ENCODE results near the gene COPA.

The COPA gene

DNA sequence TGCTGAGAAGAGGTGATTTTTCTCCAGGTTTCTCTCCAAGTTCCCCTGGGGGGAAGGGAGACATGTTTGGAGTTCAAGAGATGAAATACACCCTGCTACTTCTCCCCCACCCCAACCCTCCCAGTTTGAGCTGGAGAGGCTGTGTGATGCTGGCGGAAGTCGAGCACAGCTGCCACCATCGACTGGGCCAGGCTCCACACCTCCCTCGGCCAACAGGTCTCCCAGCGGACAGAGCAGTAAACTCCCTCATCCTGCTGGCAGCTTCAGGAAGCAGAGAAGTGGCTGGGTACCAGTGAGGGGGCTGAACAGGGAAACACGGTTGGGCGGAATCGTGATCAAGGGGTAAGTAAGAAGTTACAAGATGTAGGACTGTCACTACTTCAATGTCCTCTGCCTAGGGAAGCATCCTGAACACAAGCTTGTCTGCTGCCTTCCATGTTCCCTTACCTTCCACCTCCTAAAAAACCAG, 17.2 kb upstream of the COPA start:
- TF ChIP-seq CTCF (conservative IDR thresholded peaks at IDR 0.05) = no peak
- no peak overlapping the region for H3K27ac ChIP-seq

DNA sequence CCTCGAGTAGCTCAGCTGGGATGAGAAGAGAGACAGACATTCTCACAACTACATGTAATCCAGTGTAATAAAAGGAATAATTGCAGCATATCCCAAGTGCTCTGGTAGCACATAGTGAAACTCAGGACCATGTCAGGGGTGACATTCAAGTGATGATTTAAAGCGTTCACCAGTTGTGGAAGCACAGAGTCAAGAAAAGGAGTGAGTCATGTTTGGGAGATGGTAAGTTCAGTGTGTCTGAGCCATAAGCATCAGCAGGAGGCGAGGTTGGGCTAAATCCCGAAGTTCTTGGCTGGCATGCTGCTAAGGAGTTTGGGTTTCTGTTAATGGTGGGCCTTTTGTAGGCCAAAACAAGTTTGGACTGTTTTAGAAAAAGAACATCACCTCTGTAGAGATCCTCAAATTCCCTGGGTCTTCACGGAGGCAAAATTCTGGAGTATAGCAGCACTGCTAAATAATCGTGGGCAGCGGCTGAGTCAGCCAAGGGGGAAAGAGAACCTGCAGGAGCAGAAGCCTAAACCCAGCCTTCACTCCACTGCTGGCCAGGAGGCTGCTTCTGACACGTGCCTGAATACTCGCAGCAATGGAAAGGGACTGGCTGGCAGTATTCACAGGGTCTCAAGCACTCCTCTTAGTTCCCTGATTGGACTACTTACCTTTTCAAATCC, 16.6 kb upstream of the COPA start:
- H3K27ac ChIP-seq = no peak overlapping the region
- TF ChIP-seq CTCF (conservative IDR thresholded peaks at IDR 0.05) = no peak

DNA sequence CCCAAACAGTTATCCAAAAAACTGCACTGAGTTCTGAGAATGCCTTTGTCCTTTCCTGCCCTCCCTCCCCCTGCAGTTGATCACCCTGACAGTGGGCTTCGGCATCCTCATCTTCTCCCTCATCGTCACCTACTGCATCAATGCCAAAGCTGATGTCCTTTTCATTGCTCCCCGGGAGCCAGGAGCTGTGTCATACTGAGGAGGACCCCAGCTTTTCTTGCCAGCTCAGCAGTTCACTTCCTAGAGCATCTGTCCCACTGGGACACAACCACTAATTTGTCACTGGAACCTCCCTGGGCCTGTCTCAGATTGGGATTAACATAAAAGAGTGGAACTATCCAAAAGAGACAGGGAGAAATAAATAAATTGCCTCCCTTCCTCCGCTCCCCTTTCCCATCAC, 15.0 kb upstream of the COPA start:
- H3K27ac ChIP-seq = no peak overlapping the region
- no peak for TF ChIP-seq CTCF (conservative IDR thresholded peaks at IDR 0.05)

DNA sequence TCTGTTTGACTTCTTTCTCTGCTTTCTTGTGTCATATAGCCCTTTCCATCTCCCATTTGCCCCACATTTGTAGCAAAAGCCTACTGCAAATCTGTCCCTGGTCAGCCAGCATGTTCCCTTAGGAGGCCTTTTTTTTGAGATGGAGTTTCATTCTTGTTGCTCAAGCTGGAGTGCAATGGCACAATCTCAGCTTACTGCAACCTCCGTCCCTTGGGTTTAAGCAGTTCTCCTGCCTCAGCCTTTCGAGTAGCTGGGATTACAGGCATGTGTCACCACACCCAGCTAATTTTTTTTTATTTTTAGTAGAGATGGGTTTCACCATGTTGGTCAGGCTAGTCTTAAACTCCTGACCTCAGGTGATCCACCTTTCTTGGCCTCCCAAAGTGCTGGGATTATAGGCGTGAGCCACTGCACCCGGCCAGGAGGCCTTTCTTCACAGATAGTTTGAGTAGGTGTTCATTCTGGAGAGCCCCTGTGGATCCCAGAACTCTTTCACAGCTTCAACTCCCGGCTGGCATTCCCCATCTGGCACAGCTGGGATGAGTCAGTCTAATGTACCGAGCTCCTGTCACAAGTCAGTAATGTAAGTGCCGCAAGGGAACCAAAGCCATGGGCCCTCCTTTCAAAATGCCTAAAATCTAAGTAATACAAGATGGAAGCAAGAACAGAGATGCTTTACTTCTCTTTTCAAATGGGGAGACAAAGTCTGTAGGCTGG, 14.4 kb upstream of the COPA start:
- H3K27ac ChIP-seq = no peak overlapping the region
- TF ChIP-seq CTCF (conservative IDR thresholded peaks at IDR 0.05) = no peak

- no peak overlapping the region for H3K27ac ChIP-seq
- TF ChIP-seq CTCF (conservative IDR thresholded peaks at IDR 0.05) = peak; percentile 58
These were observed 11.4 kb upstream of the COPA start for GRCh38 chr1:160354388-160354985.

DNA sequence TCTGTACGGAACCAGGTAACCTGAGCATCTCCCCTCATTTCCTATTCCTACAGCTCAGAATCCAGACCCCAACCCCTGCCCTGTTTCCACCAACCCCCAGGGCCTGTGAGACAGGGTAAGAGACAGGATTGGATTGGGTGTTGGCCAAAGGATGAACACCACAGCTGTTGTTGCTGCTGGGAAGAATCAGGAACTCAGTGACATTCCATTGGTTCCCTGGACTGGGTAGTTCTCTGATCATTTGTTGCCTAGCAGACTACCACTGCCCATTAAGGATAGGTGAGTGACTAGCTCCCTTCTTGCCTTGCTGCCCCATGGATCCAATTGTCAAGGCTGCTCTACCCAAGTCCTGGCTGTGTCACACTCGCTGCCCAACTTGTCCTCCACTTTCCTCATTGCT, 10.2 kb upstream of the COPA start:
- H3K27ac ChIP-seq = no peak overlapping the region
- no peak for TF ChIP-seq CTCF (conservative IDR thresholded peaks at IDR 0.05)

GRCh38 chr1:160352555-160352954, 9.5 kb upstream of the COPA start:
- H3K27ac ChIP-seq = no peak overlapping the region
- no peak for TF ChIP-seq CTCF (conservative IDR thresholded peaks at IDR 0.05)

All from VCaP (cell line).